ENCODE measurements around the gene GPX4. TPM values are rescaled to one million over a fixed set of nuclear protein-coding genes. Genes with fewer than 3 reads are reported as not detected.
A peak's percentile ranks its signal among the peaks of the same experiment; 100 is the strongest.

GPX4 gene
- total RNA-seq, 1 donor from 2014 or later, result 330 TPM

DNA sequence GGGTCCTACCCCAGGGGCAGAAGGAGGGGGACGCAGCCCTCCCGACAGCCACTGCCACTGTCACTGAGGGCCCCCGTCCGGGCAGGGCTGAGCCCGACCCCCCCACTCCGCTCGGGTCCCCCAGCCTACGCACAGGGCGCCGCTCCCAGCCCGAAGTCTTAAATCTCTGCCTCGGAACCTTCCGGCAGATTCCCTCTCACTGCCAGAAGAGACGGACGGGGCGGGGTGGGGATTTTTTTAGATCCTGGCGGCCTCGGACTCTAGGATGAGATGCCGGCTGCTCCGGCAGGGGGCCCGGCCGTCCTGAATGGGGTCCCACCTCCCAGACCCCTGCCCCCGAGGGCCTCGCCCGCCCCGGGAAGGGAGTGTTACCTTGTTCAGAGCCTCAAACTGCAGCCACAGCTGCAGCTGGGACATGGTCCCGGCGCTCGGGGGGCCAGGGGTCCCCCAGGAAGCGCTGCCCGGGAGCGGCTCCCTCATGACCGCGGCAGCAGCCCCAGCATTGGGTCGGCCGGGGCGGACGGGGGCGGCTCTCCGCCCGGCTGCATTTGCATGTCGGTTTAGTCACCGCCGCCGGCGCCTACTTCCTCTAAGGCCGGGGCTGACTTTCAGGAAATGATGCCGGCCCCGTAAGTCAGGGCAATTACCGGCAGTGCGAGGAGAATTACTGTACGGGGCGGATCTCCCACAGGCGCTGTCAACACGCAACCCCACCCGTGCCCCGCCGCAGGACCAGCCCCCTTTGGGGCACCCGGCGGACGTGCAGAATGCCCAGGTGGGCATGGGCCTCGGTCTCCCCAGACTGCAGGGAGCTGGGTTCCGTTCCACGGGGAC, 28.1 kb downstream of the GPX4 start:
- H3K4me1 Mint-ChIP-seq (ENCODE audit: unreplicated experiment), result peaks cover 6% of the 10 kb centered on the region
- H3K36me3 Mint-ChIP-seq (ENCODE audit: low read depth, unreplicated experiment), result no peaks in the 10 kb centered on the region
- no peak overlapping the region for H3K4me3 Mint-ChIP-seq (ENCODE audit: unreplicated experiment)
- H3K9me3 Mint-ChIP-seq (ENCODE audit: unreplicated experiment), result no peaks in the 10 kb centered on the region
- peaks cover 4% of the 10 kb centered on the region for H3K27me3 Mint-ChIP-seq (ENCODE audit: unreplicated experiment)
- no peak for TF ChIP-seq CTCF (IDR thresholded peaks at IDR 0.05; ENCODE audit: unreplicated experiment)
- peak; percentile 72 for DNase-seq (ENCODE audit: low spot score)
- peak overlapping the region; percentile 52 for H3K27ac Mint-ChIP-seq (ENCODE audit: unreplicated experiment)

GRCh38 chr19:1132552-1133383, 29.0 kb downstream of the GPX4 start:
- H3K4me3 Mint-ChIP-seq (ENCODE audit: unreplicated experiment), result no peak overlapping the region
- H3K9me3 Mint-ChIP-seq (ENCODE audit: unreplicated experiment), result no peaks in the 10 kb centered on the region
- H3K36me3 Mint-ChIP-seq (ENCODE audit: low read depth, unreplicated experiment), result no peaks in the 10 kb centered on the region
- no peak overlapping the region for H3K27ac Mint-ChIP-seq (ENCODE audit: unreplicated experiment)
- peaks cover 4% of the 10 kb centered on the region for H3K27me3 Mint-ChIP-seq (ENCODE audit: unreplicated experiment)
- DNase-seq (ENCODE audit: low spot score), result no peak
- no peak for TF ChIP-seq CTCF (IDR thresholded peaks at IDR 0.05; ENCODE audit: unreplicated experiment)
- H3K4me1 Mint-ChIP-seq (ENCODE audit: unreplicated experiment), result peaks cover 6% of the 10 kb centered on the region

- DNase-seq (ENCODE audit: low spot score), result no peak
- Mint-ChIP-seq H3K27ac (ENCODE audit: unreplicated experiment) (no peak overlapping the region), H3K4me3 (ENCODE audit: unreplicated experiment) (no peak overlapping the region), H3K36me3 (ENCODE audit: low read depth, unreplicated experiment) (no peaks in the 10 kb centered on the region), H3K4me1 (ENCODE audit: unreplicated experiment) (peaks cover 6% of the 10 kb centered on the region), H3K9me3 (ENCODE audit: unreplicated experiment) (no peaks in the 10 kb centered on the region), H3K27me3 (ENCODE audit: unreplicated experiment) (peaks cover 4% of the 10 kb centered on the region)
- no peak for TF ChIP-seq CTCF (IDR thresholded peaks at IDR 0.05; ENCODE audit: unreplicated experiment)
These were observed 29.7 kb downstream of the GPX4 start for GRCh38 chr19:1133471-1133929.

GRCh38 chr19:1134431-1134830, 30.6 kb downstream of the GPX4 start:
- no peak for DNase-seq (ENCODE audit: low spot score)
- Mint-ChIP-seq H3K4me3 (ENCODE audit: unreplicated experiment) (no peak overlapping the region), H3K9me3 (ENCODE audit: unreplicated experiment) (no peaks in the 10 kb centered on the region), H3K27me3 (ENCODE audit: unreplicated experiment) (peaks cover 2% of the 10 kb centered on the region), H3K4me1 (ENCODE audit: unreplicated experiment) (peaks cover 6% of the 10 kb centered on the region), H3K27ac (ENCODE audit: unreplicated experiment) (no peak overlapping the region), H3K36me3 (ENCODE audit: low read depth, unreplicated experiment) (no peaks in the 10 kb centered on the region)
- TF ChIP-seq CTCF (IDR thresholded peaks at IDR 0.05; ENCODE audit: unreplicated experiment), result no peak

Measured in endothelial cell (in vitro differentiated cells).